ENCODE measurements around the gene XPNPEP3. TPM values are rescaled to one million over a fixed set of nuclear protein-coding genes. Genes with fewer than 3 reads are reported as not detected.
A peak's percentile ranks its signal among the peaks of the same experiment; 100 is the strongest.
"Not testable (repeated sequence)": the region's sequence is repeated elsewhere in the genome, so short reads cannot be mapped to it uniquely, and the experiment has no call there.

The XPNPEP3 gene
- 7.4 and 9.0 TPM in 2 replicates for total RNA-seq (2014; rRNA removed; shearing (Covaris generic))

DNA sequence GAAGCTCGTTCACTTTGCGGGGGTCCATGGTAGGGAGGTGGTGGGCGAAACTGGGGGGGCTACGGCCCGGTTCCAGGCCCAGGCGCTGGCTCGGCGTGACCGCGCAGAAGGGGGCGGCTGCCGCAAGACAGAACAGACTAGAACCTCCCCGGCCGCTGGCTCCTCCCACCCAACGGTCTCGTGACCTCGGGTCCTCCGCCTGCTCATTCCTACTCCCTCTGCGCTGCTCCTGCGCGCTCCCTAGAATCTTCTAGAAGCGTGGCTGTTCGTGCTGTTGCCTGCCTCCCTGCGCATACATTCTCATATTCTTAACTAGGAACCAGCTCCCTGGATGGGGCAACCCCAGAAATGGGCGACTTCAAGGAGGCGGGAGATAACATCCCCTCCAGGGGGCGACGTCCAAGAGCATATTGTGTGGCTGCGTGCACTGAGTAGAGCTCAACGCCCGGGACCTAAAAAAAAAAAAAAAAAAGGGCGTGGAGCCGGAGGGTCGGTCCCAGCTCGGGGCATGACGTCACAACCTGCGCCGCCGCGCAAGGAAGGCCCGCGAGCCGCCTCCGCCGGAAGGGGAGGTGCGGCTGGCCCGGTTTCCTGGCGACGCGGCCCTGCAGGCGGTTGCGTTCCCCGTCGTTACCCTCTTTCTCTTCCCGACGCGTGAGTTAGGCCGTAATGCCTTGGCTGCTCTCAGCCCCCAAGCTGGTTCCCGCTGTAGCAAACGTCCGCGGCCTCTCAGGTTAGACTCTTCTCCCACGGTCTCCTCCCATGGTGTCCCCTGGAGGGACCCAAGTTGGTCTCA lies at the start of gene XPNPEP3, which contains the start of gene ST13:
Gene XPNPEP3 (plus strand): TSS at position 636 of the 796 bp plus-strand sequence. CDS start 34 bp downstream, at position 670.
Gene ST13 (minus strand): TSS at position 127 of the 796 bp plus-strand sequence. CDS start 99 bp downstream, at position 28.
- DNase-seq (ENCODE audit: low read depth) = peak; percentile 93

DNA sequence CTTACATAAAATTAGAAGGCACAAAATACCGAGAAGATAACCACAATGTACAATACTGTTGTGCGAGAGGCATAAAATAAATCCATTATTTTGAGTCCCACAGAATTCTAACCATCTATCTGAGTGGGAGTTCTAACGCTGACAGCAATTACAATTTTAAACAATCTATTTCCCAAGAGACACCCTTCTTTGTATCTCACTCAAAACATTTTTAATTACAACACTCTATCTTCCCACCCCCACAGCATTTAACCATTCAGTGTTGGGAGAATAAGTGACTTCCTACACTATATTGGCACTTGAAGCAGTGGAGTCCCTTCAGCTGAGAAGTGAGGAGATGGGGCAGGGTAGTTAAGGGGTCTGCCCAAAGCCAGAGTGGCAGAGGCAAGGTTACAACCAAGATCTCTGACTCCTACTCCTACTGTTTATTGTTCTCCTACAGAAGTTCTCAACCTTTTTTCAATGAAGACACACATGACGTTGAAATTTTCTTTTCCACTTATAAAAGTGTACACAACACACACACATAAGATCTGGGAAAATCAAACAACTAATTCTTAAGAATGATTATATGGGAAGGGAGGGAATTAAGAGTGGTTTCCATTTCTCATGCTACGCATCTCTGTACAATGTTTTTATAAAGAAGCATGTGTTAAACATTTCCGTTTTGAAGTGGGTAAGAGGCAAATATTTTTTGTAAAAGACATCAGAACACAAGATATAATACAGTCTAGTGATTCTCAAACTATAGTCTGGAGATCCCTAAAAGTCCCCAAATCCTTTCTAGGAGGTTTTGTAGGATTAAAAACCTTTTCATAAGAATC lies 48.7 kb upstream of the XPNPEP3 start:
- no peak for DNase-seq (ENCODE audit: low read depth)

DNA sequence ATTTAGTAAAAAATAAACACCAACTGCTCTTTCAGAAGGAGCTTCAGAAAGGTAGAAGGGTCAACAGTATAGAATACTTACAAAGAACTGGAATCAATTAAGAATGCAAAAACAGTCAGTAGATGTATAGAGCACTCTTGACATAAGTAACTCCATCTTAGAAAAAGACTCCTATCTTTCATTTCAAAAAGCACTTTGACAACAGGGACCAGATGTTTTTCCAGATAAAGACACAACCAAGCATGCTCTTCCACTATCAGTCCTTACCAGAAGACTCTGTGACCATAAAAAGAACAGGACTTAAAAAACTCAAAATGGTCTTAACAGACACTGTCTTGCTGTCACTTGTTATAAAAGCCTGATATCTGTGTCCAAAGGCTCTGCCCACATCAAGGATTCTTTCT lies 43.0 kb upstream of the XPNPEP3 start:
- DNase-seq (ENCODE audit: low read depth) = no peak

DNA sequence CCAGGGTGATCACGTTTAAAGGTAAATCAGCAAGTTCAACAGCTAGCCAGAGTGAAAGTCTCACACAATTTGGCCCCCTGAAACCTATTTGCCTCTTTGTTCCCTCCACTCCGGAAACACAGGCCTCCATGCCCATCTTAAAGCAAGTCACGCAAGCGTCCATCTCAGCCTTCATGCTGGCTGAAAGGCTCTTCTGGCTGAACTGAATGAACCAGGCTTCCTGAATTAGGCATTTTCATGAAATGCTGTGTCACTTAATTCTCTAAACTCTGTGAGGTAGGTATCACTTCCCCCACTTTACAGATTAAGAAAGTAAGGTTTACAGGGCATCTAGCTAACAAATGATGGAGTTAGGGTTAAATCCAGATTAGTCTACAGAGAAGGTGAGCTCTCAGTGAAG lies 39.2 kb upstream of the XPNPEP3 start:
- DNase-seq (ENCODE audit: low read depth) = no peak

DNA sequence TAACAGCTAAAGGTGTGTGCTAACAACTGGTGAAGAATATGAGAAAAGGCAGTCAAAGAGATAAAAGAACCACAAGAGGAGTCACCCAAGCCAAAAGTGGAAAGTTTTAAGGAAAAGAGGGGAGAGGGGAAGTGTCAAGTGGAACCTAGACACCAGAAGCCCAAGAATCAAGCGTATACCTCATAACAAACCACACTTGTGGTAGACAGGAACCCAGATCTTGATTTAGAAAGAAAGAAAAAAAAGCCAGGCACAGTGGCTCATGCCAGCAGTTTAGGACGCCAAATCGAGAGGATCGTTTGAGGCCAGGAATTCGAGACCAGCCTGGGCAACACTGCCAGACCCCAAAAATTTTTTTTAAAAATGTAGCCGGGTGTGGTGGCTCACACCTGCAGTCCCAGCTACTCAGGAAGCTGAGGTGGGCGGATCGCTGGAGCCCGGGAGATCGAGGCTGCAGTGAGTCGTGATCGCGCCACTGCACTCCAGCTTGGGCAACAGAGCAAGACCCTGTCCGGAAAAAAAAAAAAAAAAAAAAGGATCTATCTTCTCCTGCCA lies 38.7 kb upstream of the XPNPEP3 start:
- DNase-seq (ENCODE audit: low read depth) = no peak

DNA sequence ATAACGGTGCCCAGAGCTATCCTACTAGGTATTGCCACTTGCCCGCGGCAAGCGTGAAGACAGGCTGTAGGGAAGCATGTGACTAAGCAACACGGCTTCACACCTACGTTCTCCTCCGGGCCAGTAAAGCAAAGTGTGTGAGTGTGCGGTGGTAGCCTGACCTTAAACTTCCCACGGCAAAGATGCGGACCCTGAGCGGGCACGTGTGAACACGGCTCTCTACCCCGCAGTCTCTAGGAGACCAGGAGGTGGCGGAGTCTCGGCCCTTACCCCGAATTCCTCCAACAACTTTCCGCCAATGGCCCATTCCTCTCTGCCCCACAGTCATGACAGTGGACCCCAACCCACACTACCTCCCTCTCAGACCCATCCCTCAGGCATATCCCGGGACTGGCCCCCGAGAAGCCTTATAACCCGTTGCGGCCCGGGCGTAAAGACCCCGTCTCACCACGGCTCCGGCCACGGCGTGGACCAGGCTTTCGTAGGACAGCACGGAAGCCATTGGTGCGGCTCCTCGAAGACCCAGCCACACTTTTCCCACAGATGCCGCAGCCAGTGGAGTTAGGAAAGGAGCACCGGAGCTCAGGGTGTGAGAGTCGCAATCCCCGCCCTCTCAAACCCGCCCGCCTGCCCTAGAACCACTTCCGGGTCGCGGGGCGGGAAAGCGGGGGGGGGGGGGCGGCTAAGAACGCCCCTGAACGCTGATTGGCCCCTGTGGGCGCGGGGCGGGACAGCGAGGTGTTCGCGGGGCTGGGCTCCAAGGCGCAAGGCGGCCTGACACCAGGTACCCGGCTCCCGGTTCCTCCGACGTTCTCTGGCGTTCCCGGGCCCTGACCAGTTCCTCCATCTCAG lies 38.0 kb upstream of the XPNPEP3 start, which contains the start of gene SLC25A17:
Gene SLC25A17 (minus strand): TSS at position 600 of the 852 bp plus-strand sequence. CDS start 98 bp downstream, at position 502.
- peak; percentile 79 for DNase-seq (ENCODE audit: low read depth)

DNA sequence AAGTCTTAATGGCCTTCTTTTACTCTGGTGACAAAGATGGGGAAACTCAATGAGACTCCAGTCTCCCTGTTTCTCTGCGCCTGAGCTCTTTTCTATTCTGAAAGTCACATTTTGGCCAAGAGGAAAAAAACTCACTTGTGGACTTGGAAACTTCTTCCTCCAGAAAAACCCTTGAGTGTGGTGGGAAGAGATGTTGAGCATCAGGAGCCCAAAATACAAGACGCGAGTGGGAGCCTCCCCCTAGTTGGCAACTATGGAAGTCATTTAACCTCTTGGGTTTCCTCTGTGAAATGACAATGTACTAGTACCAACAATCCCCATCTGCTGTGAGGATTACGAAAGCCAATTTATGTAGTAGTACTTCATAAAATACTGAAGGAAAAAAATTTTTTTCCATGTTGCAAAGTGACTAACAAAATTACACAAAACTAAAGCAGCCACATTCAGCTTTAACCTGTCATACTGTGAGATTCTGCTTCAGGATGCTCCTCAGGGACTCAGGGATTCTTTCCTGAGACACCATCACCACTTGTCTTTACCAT lies 37.3 kb upstream of the XPNPEP3 start:
- no peak for DNase-seq (ENCODE audit: low read depth)

DNA sequence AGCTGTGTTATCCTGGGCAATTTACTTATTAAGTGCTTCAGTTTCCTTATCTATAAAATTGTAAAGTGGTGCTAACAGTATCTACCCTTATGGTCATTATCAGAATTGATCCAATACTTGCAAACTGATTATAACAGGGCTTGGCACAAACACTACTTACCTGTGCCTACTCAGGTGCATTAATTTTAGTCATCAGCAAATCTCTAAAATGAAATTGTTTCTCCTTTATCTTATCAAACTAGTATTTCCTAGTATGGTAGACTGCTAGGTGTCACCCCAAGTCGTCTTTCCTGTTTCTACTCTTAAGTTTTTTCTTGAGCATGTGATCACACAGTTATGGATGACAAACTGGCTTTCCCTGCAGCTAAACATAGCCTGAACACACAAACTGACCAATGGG lies 33.5 kb upstream of the XPNPEP3 start:
- DNase-seq (ENCODE audit: low read depth) = no peak

DNA sequence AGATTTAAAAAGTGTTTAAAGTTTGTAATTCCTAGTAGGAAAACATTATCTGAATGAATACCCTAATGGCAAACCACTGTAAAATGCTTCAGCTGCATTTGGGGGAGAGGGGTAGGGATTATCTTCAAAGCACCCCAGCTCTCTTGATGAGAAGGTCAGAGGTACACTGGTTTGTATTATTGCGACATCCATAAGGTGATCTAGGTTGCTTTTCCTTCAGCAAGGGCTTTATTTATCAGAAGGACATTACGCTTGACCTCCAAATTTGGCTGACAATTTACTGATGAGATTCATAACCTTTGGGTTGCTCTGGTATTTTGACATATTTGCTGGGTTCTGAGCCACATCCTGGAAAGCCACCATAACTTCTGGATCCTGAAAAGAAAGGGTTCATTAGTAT lies 30.7 kb upstream of the XPNPEP3 start:
- DNase-seq (ENCODE audit: low read depth) = not testable (repeated sequence)

DNA sequence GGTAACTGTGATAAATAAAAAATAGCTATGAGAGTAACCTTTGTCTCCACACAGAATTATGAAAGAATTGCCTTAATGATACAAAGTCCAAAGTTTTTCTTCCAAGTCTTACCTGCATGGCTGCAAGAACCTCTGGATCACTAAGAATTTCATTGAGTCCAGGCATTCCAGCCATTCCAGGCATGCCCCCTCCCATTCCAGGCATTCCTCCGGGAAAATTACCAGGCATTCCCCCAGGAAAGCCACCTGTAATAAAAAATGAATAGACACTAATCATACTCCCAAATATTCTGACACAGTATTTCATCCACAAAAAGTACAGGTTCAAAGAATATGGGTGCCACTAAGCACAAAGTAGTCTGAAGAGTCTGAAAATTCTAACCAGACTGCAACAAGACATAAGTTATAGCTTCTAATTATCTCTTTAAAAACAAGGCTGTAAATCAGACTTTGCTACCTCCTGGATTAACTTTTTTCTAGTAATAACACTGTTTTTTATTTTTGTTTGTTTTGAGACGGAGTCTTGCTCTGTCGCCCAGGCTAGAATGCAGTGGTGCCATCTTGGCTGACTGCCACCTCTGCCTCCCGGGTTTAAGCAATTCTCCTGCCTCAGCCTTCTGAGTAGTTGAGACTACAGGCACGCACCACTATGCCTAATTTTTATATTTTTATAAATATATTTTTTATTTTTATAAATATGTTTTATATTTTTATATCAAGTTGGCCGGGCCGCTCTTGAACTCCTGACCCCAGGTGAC lies 29.8 kb upstream of the XPNPEP3 start:
- DNase-seq (ENCODE audit: low read depth) = no peak

DNA sequence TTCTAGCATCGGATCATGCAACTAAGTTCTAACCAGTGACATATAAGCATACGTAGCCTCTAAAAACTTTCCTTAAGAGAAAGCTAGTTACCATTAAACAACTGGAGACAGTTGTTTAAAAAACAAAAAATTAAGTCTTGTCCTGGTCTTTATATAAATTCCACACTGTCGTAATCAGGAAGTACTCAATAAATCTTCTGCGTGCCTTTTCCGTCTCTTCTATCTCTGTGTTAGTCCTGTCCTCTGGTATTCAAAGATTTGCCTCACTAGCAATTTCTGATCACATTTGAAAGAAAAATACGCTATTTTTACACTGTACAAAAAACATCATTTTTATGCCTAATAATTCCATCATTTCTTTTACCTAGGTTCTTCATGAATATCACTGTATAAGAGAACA lies 27.8 kb upstream of the XPNPEP3 start:
- no peak for DNase-seq (ENCODE audit: low read depth)

DNA sequence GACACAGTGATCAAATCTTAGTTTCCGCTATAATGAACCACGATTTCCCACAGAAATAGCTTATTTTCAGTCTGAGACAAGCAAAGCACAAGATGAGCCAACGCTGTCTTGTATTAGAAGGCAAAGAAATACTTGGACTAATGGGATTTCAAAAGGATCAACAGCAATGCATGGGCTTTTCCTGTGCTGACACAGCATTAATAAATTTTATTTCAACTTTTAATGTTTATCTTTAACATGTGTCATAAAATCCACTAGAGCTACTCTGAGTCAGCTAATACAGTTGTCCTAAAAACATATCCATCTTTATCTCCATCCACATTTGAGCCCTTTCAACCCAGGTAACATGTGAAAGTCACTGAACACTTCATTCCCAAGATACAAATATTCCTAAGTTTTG lies 22.3 kb upstream of the XPNPEP3 start:
- DNase-seq (ENCODE audit: low read depth) = no peak

DNA sequence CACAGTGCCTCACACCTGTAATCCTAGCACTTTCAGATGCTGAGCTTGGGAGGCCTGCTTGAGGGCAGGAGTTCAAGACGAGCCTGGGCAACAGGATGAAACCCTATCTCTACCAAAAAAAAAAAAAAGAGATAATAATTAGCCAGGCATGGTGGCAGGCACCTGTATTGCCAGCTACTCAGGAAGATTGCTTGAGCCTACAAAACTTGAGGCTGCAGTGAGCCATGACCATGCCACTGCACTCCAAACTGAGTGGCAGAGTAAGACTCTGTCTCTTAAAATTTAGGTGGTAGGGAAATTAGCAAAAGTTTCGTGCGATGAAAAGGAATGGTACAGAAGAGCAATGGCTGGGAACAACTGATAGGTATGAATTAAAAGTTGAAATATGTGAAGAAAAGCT lies 18.5 kb upstream of the XPNPEP3 start:
- DNase-seq (ENCODE audit: low read depth) = no peak

DNA sequence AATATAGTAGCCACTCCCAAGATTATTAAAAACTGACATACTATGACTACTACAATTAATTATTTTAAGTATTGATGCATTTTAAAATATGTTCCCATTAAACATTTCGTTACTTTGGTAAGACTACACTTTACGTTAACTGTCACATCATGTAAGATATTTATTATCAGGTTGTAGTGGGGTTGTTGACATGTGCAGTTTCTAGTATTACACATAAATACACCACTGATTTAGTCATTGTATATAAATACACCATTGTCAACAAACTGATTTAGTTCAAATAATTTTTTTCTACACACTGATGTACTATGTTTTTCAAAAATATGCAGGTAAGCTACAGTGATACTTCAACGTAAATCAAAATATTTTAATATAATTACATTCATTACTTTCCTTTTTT lies 12.0 kb upstream of the XPNPEP3 start:
- no peak for DNase-seq (ENCODE audit: low read depth)

DNA sequence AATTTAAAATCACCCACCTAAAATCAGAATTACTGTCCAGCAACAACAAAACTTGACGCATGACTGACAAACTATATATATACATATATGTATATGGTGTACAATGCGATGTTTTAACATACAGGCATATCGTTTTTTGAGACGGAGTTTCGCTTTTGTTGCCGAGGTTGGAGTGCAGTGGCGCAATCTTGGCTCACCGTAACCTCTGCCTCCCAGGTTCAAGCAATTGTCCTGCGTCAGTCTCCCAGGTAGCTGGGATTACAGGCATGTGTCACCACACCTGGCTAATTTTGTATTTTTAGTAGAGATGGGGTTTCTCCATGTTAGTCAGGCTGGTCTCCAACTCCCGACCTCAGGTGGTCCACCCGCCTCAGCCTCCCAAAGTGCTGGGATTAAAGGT lies 11.1 kb upstream of the XPNPEP3 start:
- DNase-seq (ENCODE audit: low read depth) = not testable (repeated sequence)

DNA sequence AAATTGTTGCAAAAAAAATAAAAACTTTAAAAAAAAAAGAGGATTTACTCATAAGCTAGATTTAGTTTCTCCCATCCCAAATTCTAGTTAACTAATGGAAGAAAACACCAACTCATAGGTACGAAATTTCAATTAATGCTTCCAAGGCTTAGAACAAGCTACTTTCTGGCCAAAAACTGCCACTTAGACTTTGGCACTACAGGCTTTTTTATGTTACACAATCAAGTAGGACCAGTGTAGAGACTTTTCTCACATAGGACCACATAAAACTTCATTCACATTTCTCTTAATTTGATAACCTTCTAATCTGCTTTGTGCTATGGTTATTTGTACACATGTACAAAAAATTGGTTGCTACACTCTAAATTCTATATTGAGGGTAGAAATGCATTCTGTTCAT lies 3.6 kb upstream of the XPNPEP3 start:
- no peak for DNase-seq (ENCODE audit: low read depth)

DNA sequence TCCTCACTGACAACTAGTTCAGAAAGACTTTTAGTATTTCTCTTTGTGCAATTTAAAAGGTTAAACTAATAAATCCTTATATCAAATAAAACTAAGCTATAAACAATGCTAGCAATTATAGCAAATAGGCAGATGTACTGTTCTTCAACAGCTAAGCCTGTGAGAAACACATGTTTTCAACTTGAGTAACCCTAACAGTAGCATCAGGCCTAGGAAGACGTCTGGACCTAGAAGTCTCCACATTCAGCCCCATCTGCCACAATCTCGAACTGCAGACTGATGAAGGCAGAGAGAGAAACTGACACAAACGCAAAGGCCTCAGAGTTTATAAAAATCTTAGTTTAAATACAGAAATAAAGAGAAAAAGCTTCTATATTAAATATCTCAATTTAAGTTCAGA lies 3.0 kb upstream of the XPNPEP3 start:
- no peak for DNase-seq (ENCODE audit: low read depth)

DNA sequence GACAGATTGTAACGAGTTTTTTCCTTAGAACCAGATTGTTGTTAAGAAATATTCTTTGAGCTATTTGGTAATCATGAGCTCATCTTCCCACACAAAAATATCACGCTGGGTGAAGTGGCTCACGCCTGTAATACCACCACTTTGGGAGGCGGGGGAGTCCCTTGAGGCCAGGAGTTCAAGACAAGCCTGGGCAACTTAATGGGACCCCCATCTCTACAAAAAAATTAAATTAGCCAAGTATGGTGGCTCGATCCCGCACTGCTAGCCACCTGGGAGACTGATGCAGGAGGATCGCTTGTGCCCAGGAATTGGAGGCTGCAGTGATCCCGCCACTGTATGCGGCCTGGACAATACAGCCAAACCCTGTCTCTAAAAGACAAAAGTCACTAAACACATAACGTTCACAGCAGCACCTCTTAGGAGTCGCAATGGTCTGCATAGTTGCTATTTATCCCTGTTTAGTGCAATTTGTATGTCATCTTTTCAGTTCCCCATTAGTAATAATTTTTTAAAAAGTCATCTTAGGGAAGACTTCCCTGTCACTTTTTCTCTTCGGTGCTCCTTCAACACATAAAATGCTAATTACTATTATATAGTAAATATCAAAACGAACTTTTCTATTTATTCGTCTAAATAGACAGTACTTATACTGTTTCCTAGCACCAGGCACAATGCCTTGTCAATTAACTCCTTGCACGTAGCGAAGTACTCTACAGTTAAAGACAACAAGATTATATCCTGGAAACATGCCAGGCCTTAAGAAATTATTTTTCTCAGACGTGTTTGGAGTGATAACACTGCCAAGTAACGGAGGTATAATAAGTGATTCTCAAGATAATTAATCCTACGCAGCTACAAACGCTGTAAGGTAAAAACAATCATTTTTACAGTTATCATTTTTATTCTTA lies 1.6 kb upstream of the XPNPEP3 start:
- DNase-seq (ENCODE audit: low read depth) = peak; percentile 18

DNA sequence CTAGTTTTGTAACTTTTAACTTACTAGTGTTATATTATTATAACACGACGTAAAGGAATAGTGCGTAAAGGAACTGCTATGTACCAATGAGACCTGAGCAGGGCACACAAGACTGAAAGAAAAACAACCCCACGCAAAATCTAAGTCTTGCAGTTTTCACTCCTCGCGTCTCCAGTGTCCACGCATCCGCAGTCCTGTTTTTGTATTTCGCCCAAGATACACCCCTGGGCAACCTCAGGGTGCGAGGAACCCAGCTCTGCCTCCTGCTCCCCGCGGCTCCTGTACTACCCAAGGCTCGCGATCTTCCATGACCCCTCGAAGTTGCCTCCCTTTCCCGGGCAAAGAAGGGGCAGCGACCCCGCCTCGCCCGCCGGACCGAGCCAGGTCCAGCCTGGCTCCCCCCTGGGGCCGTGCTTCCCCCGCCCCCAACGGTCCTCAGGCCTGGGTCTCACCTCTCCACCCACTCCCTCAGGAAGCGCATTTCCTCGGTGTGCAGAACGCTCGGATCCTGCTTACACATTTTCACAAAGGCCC lies 902 bp upstream of the XPNPEP3 start:
- peak; percentile 43 for DNase-seq (ENCODE audit: low read depth)

Measured in M059J (cell line).